SK-N-SH treated with all-trans-retinoic acid at 6 μM for 48 hours (cell line): ENCODE results near the gene CHRNE.

Experiments used
- ATAC-seq: fragments of 200-7000 bp; cut with Tn5 transposase; 3 replicates; pipeline ENCODE4 v1.9.1; 2020; ENCODE audit warnings: mild to moderate bottlenecking, moderate library complexity
- ARNTL ChIP-seq: fragments of 450-650 bp; formaldehyde crosslinking; IDR thresholded peaks from 2 replicates; pipeline ENCODE4 v1.5.0; 2020; ENCODE audit warnings: low read depth, mild to moderate bottlenecking, moderate library complexity, borderline replicate concordance
- BACH2 ChIP-seq: fragments of 250-450 bp; sonication (Bioruptor Pico); IDR thresholded peaks from 2 replicates; pipeline ENCODE4 v1.9.0; 2021; ENCODE audit warnings: mild to moderate bottlenecking, borderline replicate concordance
- CSDC2 ChIP-seq: fragments of 250-450 bp; sonication (Bioruptor Pico); IDR thresholded peaks from 2 replicates; pipeline ENCODE4 v1.5.0; 2020; ENCODE audit warnings: mild to moderate bottlenecking, moderate library complexity
- ESRRG ChIP-seq: fragments of 250-450 bp; sonication (Bioruptor Pico); IDR thresholded peaks from 2 replicates; pipeline ENCODE4 v1.6.1; 2021; ENCODE audit warnings: mild to moderate bottlenecking
- GLIS3 ChIP-seq: fragments of 250-450 bp; sonication (Bioruptor Pico); IDR thresholded peaks from 2 replicates; pipeline ENCODE4 v1.5.0; 2020; ENCODE audit warnings: mild to moderate bottlenecking, moderate library complexity
- ISL1 ChIP-seq: fragments of 250-450 bp; sonication (Bioruptor Pico); IDR thresholded peaks from 2 replicates; pipeline ENCODE4 v2.1.2; 2022; ENCODE audit warnings: mild to moderate bottlenecking, moderate library complexity
- PPARA ChIP-seq: fragments of 250-450 bp; sonication (Bioruptor Pico); IDR thresholded peaks from 2 replicates; pipeline ENCODE4 v1.5.0; 2020; ENCODE audit warnings: mild to moderate bottlenecking, borderline replicate concordance
- TOX ChIP-seq: fragments of 250-450 bp; sonication (Bioruptor Pico); IDR thresholded peaks from 2 replicates; pipeline ENCODE4 v1.8.0; 2021; ENCODE audit warnings: mild to moderate bottlenecking, moderate library complexity, borderline replicate concordance
- ZC3H10 ChIP-seq: fragments of 250-450 bp; sonication (Bioruptor Pico); IDR thresholded peaks from 2 replicates; pipeline ENCODE4 v1.5.1; 2021; ENCODE audit warnings: mild to moderate bottlenecking, moderate library complexity
- ZFP3 ChIP-seq: fragments of 250-450 bp; sonication (Bioruptor Pico); IDR thresholded peaks from 2 replicates; pipeline ENCODE4 v1.5.0; 2020; ENCODE audit warnings: mild to moderate bottlenecking, moderate library complexity
- ZFP30 ChIP-seq: fragments of 450-650 bp; formaldehyde crosslinking; IDR thresholded peaks from 2 replicates; pipeline ENCODE4 v1.5.0; 2022; ENCODE audit warnings: mild to moderate bottlenecking, moderate library complexity
- ZNF565 ChIP-seq: fragments of 450-650 bp; formaldehyde crosslinking; conservative IDR thresholded peaks from 2 replicates; pipeline ENCODE4 v1.5.0; 2020; ENCODE audit warnings: low read depth, mild to moderate bottlenecking, moderate library complexity
- ZNF70 ChIP-seq: fragments of 450-650 bp; formaldehyde crosslinking; IDR thresholded peaks from 2 replicates; pipeline ENCODE4 v1.5.0; 2020; ENCODE audit warnings: mild to moderate bottlenecking, moderate library complexity
- ZNF8 ChIP-seq: fragments of 450-650 bp; formaldehyde crosslinking; IDR thresholded peaks from 2 replicates; pipeline ENCODE4 v1.5.0; 2020; ENCODE audit warnings: mild to moderate bottlenecking, moderate library complexity
- TF ChIP-seq, protein P1 (sequence below): fragments of 250-450 bp; sonication (Bioruptor Pico); IDR thresholded peaks from 2 replicates; pipeline ENCODE4 v1.8.0; 2021; ENCODE audit warnings: low read depth, mild to moderate bottlenecking, moderate library complexity, borderline replicate concordance
- TF ChIP-seq, protein P2 (sequence below): fragments of 250-450 bp; sonication (Bioruptor Pico); IDR thresholded peaks from 2 replicates; pipeline ENCODE4 v1.5.0; 2020; ENCODE audit warnings: mild to moderate bottlenecking, moderate library complexity
- TF ChIP-seq, protein P3 (sequence below): fragments of 250-450 bp; sonication (Bioruptor Pico); IDR thresholded peaks from 2 replicates; pipeline ENCODE4 v1.8.0; 2020; ENCODE audit warnings: mild to moderate bottlenecking, moderate library complexity, borderline replicate concordance
- TF ChIP-seq, protein P4 (sequence below): fragments of 250-450 bp; sonication (Bioruptor Pico); IDR thresholded peaks from 2 replicates; pipeline ENCODE4 v1.5.1; 2020; ENCODE audit warnings: low read depth, mild to moderate bottlenecking, moderate library complexity
- TF ChIP-seq, protein P5 (sequence below): fragments of 250-450 bp; sonication (Bioruptor Pico); IDR thresholded peaks from 2 replicates; pipeline ENCODE4 v1.5.1; 2021; ENCODE audit warnings: mild to moderate bottlenecking, moderate library complexity

CHRNE gene

DNA sequence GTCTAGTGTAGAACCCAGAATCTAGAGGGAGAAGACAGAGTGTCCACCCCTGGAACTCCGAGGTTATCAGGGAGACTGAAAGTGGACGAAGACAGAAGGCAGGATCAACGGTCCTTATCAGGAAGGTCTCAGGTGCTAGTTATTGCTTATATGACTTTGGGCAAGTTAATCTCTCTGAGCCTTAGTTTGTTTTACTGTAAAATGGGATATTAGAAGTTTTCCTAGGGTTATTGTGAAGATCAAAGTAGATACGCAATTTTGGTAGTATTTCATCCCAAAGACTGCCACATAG, 38.4 kb upstream of the CHRNE start:
- TF ChIP-seq, protein P1, sequence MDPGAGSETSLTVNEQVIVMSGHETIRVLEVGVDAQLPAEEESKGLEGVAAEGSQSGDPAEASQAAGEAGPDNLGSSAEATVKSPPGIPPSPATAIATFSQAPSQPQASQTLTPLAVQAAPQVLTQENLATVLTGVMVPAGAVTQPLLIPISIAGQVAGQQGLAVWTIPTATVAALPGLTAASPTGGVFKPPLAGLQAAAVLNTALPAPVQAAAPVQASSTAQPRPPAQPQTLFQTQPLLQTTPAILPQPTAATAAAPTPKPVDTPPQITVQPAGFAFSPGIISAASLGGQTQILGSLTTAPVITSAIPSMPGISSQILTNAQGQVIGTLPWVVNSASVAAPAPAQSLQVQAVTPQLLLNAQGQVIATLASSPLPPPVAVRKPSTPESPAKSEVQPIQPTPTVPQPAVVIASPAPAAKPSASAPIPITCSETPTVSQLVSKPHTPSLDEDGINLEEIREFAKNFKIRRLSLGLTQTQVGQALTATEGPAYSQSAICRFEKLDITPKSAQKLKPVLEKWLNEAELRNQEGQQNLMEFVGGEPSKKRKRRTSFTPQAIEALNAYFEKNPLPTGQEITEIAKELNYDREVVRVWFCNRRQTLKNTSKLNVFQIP = no peak
- TF ChIP-seq ZFP3 (CRISPR knock-in tag) = no peak
- TF ChIP-seq, protein P2, sequence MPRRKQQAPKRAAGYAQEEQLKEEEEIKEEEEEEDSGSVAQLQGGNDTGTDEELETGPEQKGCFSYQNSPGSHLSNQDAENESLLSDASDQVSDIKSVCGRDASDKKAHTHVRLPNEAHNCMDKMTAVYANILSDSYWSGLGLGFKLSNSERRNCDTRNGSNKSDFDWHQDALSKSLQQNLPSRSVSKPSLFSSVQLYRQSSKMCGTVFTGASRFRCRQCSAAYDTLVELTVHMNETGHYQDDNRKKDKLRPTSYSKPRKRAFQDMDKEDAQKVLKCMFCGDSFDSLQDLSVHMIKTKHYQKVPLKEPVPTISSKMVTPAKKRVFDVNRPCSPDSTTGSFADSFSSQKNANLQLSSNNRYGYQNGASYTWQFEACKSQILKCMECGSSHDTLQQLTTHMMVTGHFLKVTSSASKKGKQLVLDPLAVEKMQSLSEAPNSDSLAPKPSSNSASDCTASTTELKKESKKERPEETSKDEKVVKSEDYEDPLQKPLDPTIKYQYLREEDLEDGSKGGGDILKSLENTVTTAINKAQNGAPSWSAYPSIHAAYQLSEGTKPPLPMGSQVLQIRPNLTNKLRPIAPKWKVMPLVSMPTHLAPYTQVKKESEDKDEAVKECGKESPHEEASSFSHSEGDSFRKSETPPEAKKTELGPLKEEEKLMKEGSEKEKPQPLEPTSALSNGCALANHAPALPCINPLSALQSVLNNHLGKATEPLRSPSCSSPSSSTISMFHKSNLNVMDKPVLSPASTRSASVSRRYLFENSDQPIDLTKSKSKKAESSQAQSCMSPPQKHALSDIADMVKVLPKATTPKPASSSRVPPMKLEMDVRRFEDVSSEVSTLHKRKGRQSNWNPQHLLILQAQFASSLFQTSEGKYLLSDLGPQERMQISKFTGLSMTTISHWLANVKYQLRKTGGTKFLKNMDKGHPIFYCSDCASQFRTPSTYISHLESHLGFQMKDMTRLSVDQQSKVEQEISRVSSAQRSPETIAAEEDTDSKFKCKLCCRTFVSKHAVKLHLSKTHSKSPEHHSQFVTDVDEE (CRISPR knock-in tag) = no peak
- TF ChIP-seq, protein P3, sequence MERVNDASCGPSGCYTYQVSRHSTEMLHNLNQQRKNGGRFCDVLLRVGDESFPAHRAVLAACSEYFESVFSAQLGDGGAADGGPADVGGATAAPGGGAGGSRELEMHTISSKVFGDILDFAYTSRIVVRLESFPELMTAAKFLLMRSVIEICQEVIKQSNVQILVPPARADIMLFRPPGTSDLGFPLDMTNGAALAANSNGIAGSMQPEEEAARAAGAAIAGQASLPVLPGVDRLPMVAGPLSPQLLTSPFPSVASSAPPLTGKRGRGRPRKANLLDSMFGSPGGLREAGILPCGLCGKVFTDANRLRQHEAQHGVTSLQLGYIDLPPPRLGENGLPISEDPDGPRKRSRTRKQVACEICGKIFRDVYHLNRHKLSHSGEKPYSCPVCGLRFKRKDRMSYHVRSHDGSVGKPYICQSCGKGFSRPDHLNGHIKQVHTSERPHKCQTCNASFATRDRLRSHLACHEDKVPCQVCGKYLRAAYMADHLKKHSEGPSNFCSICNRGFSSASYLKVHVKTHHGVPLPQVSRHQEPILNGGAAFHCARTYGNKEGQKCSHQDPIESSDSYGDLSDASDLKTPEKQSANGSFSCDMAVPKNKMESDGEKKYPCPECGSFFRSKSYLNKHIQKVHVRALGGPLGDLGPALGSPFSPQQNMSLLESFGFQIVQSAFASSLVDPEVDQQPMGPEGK (CRISPR knock-in tag) = no peak
- TF ChIP-seq, protein P4, sequence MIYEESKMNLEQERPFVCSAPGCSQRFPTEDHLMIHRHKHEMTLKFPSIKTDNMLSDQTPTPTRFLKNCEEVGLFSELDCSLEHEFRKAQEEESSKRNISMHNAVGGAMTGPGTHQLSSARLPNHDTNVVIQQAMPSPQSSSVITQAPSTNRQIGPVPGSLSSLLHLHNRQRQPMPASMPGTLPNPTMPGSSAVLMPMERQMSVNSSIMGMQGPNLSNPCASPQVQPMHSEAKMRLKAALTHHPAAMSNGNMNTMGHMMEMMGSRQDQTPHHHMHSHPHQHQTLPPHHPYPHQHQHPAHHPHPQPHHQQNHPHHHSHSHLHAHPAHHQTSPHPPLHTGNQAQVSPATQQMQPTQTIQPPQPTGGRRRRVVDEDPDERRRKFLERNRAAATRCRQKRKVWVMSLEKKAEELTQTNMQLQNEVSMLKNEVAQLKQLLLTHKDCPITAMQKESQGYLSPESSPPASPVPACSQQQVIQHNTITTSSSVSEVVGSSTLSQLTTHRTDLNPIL = no peak
- no peak for ATAC-seq

DNA sequence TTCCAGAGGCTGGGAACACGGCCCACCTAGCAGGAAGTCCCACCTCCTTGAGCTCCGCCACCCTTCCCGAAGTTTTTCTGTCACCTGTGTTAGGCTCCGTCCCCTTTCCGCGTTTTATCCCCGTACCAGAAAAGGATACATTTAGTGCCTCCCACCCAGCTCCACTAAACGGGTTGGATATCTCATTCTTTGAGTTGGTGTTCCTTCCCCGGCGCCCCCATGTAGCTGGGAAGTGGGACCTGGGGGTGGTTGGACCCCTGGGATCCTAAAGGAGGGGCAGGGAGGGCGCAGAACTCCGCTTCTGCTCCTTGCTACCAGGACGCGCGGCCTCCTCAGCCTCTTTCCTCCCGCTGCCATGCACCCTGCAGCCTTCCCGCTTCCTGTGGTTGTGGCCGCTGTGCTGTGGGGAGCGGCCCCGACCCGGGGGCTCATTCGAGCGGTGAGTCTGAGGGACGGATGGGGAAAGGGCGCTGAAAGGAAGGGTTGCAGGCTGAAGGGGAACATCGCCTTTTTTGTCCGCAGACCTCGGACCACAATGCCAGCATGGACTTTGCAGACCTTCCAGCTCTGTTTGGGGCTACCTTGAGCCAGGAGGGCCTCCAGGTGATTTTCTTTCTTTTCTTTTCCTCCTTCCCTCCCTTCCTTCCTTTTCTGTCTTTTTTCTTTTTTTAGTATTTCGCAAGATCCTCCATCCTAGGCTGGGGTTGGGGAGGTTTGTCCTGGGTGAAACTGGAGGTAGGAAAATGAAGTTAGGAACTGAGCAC, 37.8 kb upstream of the CHRNE start:
- ATAC-seq = peak; percentile 73
- TF ChIP-seq, protein P3 (CRISPR knock-in tag) = no peak
- TF ChIP-seq ZNF8 (CRISPR knock-in tag) = no peak
- TF ChIP-seq ARNTL (CRISPR knock-in tag) = no peak
- TF ChIP-seq ZC3H10 (CRISPR knock-in tag) = no peak
- no peak for TF ChIP-seq GLIS3 (CRISPR knock-in tag)
- TF ChIP-seq CSDC2 (CRISPR knock-in tag) = no peak
- TF ChIP-seq BACH2 (CRISPR knock-in tag) = no peak
- TF ChIP-seq ESRRG (CRISPR knock-in tag) = no peak
- TF ChIP-seq ZFP30 = no peak
- TF ChIP-seq PPARA = no peak
- TF ChIP-seq, protein P1 = no peak
- TF ChIP-seq ZNF70 (CRISPR knock-in tag) = no peak
- TF ChIP-seq, protein P5, sequence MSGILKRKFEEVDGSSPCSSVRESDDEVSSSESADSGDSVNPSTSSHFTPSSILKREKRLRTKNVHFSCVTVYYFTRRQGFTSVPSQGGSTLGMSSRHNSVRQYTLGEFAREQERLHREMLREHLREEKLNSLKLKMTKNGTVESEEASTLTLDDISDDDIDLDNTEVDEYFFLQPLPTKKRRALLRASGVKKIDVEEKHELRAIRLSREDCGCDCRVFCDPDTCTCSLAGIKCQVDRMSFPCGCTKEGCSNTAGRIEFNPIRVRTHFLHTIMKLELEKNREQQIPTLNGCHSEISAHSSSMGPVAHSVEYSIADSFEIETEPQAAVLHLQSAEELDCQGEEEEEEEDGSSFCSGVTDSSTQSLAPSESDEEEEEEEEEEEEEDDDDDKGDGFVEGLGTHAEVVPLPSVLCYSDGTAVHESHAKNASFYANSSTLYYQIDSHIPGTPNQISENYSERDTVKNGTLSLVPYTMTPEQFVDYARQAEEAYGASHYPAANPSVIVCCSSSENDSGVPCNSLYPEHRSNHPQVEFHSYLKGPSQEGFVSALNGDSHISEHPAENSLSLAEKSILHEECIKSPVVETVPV (CRISPR knock-in tag) = no peak
- TF ChIP-seq, protein P4 = no peak
- TF ChIP-seq ZNF565 (CRISPR knock-in tag) = no peak
- TF ChIP-seq, protein P2 (CRISPR knock-in tag) = no peak
- TF ChIP-seq TOX = no peak
- no peak for TF ChIP-seq ISL1 (CRISPR knock-in tag)
- TF ChIP-seq, all 23 proteins: peak for 0
